Mesothelial cell of epicardium (in vitro differentiated cells): Measurements from ENCODE around the gene NFKBIE. TPM values are rescaled to one million over a fixed set of nuclear protein-coding genes. Genes with fewer than 3 reads are reported as not detected.

Experiments
- DNase-seq, 2 experiments: peaks; one replicate each; pipeline ENCODE4 v3.0.0; 2021; ENCODE audit warnings: low spot score in 2 of 2; ENCODE audit not compliant: unreplicated experiment in 2 of 2
- H3K27ac Mint-ChIP-seq: 2 replicates; pipeline ENCODE4 v1.8.0; 2021; ENCODE audit warnings: mixed read lengths
- H3K27me3 Mint-ChIP-seq: 2 replicates; pipeline ENCODE4 v1.8.0; 2021; ENCODE audit warnings: low read depth, mixed read lengths
- H3K36me3 Mint-ChIP-seq: 2 replicates; pipeline ENCODE4 v1.8.0; 2021; ENCODE audit warnings: mixed read lengths
- H3K4me1 Mint-ChIP-seq: 2 replicates; pipeline ENCODE4 v1.8.0; 2021; ENCODE audit warnings: mixed read lengths
- H3K4me3 Mint-ChIP-seq: 2 replicates; pipeline ENCODE4 v1.8.0; 2021; ENCODE audit warnings: mild to moderate bottlenecking, moderate library complexity, mixed read lengths
- H3K9me3 Mint-ChIP-seq: 2 replicates; pipeline ENCODE4 v1.8.0; 2021; ENCODE audit warnings: mixed read lengths
- total RNA-seq: library from RNA; stranded (reverse); gene quantifications from 3 replicates; pipeline ENCODE4 v1.2.1, GENCODE V29; 2021
- TF ChIP-seq, protein P1 (sequence below): fragments of 200-600 bp; sonication (generic); IDR thresholded peaks from one replicate; pipeline ENCODE4 v1.5.0; 2021; ENCODE audit warnings: antibody characterized with exemption; ENCODE audit not compliant: unreplicated experiment

NFKBIE gene
- total RNA-seq, 1 donor from 2014 or later: 9.7 TPM

DNA sequence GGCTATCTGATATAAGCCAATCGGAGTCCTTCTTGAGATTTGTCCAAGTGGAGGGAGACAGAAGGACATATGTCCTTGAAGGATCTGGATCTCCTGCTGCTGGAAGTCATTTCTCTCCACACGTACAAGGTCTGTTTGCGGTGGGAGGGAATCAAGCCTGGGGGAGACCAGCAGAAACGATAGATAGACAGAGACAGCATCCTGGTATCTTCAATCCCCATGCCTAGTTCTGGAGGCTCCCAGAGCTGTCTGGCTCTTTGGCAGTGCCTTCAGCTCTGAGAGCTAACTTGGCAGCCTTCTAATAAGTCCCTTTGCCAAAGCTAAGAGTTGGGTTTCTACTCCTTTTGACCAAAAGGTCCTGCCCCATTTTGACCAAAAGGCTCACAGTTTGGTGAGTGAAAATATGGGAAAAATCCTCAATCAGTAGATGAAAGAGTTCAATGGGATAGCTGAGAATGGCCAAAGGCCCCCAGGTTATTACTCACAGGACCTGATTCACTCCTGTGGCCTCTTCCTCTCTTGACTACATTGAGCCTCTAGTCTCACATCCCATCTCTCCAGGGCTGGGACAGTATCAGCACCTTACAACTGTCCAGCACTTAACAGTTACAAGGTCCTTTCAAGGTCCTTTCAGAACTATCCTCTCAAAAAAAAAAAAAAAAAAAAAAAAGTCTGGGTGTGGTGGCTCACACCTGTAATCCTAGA, 27.5 kb upstream of the NFKBIE start:
- TF ChIP-seq, protein P1, sequence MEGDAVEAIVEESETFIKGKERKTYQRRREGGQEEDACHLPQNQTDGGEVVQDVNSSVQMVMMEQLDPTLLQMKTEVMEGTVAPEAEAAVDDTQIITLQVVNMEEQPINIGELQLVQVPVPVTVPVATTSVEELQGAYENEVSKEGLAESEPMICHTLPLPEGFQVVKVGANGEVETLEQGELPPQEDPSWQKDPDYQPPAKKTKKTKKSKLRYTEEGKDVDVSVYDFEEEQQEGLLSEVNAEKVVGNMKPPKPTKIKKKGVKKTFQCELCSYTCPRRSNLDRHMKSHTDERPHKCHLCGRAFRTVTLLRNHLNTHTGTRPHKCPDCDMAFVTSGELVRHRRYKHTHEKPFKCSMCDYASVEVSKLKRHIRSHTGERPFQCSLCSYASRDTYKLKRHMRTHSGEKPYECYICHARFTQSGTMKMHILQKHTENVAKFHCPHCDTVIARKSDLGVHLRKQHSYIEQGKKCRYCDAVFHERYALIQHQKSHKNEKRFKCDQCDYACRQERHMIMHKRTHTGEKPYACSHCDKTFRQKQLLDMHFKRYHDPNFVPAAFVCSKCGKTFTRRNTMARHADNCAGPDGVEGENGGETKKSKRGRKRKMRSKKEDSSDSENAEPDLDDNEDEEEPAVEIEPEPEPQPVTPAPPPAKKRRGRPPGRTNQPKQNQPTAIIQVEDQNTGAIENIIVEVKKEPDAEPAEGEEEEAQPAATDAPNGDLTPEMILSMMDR: no peak
- H3K9me3 Mint-ChIP-seq: no peaks in the 10 kb centered on the region
- H3K27ac Mint-ChIP-seq: no peak overlapping the region

DNA sequence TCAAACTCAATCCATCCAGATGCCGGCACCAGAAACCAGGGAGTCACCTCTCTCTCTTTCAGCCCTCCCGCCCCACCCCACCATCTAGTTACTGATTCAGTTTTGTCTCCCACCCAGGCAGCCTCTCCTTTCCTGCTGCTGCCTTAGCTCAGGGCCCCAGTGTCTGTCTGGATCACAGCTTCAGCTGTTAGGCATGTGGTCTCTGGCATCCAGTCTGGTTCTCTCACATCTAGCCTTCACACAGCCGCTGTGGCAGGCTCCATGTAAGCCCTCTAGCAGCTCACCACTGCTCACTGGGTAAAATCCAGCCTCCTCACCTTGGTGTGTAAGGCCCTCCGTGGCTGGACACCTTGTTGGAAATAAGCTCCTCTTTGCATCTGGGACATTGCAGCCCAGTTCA, 26.5 kb upstream of the NFKBIE start:
- Mint-ChIP-seq H3K27me3 (peaks cover 93% of the 10 kb centered on the region), H3K9me3 (no peaks in the 10 kb centered on the region), H3K4me1 (peaks cover under 1% of the 10 kb centered on the region), H3K36me3 (no peaks in the 10 kb centered on the region), H3K27ac (no peak overlapping the region), H3K4me3 (no peak overlapping the region)
- DNase-seq: no peak
- TF ChIP-seq, protein P1: no peak

More for the DNA sequence above, 27.5 kb upstream of the NFKBIE start:
- DNase-seq: no peak
- H3K4me3 Mint-ChIP-seq: no peak overlapping the region
- H3K4me1 Mint-ChIP-seq: peaks cover 4% of the 10 kb centered on the region
- H3K27me3 Mint-ChIP-seq: peaks cover 90% of the 10 kb centered on the region
- no peaks in the 10 kb centered on the region for H3K36me3 Mint-ChIP-seq

DNA sequence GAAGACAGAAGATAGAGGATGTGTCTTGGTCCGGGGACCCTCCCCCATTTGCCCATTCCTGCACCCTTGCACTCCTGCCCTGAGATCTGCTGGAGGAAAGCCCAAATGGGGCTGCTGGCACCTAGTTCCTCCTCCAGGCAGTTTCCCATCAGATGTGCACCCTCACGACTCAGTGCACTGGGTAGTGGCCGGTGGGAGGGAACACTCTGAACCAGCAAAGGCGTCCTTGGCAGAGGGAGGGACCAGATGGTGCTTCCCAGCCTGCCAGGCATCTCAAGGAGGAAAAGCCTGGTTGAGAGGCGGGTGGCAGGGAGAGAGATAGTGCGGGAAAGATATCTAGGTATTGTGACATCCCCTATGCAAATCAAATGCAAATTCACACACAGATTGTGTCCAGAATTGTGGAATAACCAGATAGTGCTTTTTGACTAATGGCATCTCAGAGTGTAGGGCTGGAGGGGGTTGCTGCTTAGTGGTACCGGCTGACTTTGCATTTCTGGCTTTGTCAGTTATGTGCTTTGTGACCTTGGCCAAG, 24.4 kb upstream of the NFKBIE start:
- Mint-ChIP-seq H3K4me1 (no peaks in the 10 kb centered on the region), H3K27ac (no peak overlapping the region), H3K27me3 (peaks cover 91% of the 10 kb centered on the region), H3K9me3 (no peaks in the 10 kb centered on the region), H3K4me3 (no peak overlapping the region), H3K36me3 (no peaks in the 10 kb centered on the region)
- DNase-seq: no peak
- TF ChIP-seq, protein P1: no peak

DNA sequence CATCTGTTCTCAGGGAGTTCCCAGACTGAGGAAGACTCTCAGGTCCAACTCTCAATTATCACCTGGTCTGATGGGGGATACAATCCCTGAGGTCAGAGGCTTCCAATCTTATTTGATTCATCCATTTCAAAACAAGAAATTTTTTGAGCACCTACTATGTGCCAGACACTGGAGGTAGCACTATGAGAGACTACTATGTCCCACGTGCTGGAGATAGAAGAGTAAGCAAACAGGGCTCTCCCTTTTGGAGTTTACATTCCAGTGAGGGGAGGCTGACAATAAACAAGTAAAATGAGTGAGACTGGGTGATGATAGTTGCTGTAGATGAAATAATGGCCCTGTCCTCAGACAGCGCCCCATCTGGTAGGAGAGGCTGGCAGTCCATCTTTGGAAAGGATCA, 21.4 kb upstream of the NFKBIE start:
- H3K27me3 Mint-ChIP-seq: peaks cover 87% of the 10 kb centered on the region
- no peak for DNase-seq

DNA sequence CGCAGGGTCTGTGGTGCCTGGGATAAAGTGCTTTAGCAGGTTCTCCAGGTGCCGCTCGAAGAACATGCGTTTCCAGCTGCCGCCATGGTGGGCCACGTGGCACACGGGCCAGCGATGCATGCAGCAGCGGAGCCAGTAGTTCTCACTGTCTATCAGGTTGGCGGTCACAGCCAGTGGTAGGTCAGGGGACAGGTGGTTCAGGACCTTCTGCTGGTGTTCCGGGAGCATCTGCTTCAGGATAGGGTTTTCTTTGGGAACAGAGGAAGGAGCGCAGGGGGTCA, 20.9 kb upstream of the NFKBIE start:
- Mint-ChIP-seq H3K9me3 (no peaks in the 10 kb centered on the region), H3K36me3 (no peaks in the 10 kb centered on the region), H3K27ac (no peak overlapping the region), H3K27me3 (peaks cover 82% of the 10 kb centered on the region), H3K4me1 (no peaks in the 10 kb centered on the region), H3K4me3 (no peak overlapping the region)
- TF ChIP-seq, protein P1: no peak
- DNase-seq: no peak

More for the DNA sequence above, 21.4 kb upstream of the NFKBIE start:
- Mint-ChIP-seq H3K4me1 (no peaks in the 10 kb centered on the region), H3K27ac (no peak overlapping the region), H3K4me3 (no peak overlapping the region), H3K36me3 (no peaks in the 10 kb centered on the region), H3K9me3 (no peaks in the 10 kb centered on the region)
- TF ChIP-seq, protein P1: no peak
